SKM-1 (cell line): ENCODE measurements around the gene FBXL16.
"Not testable (repeated sequence)": the region's sequence is repeated elsewhere in the genome, so short reads cannot be mapped to it uniquely, and the experiment has no call there.

Experiments used
- DNase-seq: peaks from one replicate; lab custom pipeline; 2025; ENCODE audit not compliant: unreplicated experiment; lab: John Stamatoyannopoulos, UW

The FBXL16 gene

DNA sequence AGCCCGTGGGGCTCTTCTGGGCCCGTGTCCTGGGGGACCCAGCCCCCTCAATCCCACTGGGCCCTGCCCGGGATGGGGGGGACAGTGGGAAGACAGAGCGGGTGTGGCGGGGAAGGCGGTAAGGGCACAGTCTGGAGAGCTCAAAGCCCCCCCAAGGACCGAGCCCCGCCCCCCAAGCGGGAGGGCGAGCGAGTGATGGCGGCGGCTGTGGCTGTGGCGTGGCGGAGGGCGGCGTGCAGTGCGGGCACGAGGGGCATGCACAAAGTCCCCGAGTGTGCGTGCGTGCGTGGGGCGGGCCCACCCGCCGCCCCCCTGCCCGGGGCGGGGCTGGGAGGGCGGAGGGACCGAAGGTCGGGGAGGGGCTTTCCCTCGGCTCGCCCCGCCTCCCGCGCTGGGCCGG, 11.8 kb downstream of the FBXL16 start:
- DNase-seq = no peak

DNA sequence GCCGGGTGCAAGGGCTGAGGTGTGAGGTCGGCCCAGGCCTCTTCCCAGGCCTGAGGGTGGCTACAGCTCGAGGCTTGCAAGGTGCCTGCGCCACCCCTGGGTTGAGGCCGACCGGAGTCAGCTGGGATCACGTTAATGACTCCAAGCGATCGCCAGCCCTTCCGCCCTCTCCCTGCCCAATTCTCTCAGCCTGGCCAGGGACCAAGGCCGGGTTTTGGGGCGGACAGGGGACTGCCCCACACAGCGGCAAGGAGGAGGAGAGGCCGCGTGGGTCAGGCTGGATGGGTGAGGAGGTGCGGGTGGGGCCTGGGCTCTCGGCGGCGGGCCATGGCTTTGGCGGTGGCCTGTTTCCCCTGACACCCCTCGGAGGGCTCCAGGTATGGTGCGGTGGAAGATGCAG, 12.2 kb downstream of the FBXL16 start:
- no peak for DNase-seq

DNA sequence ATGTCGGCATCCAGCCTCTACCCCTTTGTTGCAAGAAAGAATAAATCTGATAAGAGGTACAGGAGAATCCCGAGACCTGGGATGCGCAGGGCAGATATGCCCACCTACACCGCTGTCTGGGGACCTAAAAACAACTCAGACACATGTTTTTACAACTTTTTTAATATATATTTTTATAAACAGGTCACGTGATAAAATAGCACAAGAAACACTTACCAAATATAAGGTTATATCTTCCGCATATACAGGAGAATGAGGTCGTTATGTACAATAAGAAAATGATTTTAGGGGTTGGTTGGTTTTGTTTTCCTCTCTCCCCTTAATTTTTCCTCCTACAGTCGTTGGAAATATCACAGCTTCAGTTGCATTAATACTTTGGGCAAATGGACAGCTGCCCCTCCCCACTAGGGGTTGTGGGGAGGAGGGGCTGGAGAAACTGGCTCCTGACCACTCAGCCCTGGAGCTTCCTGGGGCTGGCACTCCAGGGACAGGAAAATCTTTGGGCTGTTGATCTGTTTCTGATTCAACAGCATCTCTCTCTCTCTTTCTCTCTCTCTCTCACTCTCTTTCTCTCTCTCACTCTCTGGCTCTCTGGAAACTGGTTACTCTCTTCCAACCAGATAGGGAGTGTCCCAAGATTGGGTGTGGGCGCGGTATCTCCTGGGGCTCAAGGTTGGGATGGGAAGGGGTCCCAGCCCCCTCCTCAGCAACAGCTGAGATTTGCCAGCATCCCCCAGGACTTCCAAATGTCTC, 13.1 kb downstream of the FBXL16 start:
- DNase-seq = no peak

DNA sequence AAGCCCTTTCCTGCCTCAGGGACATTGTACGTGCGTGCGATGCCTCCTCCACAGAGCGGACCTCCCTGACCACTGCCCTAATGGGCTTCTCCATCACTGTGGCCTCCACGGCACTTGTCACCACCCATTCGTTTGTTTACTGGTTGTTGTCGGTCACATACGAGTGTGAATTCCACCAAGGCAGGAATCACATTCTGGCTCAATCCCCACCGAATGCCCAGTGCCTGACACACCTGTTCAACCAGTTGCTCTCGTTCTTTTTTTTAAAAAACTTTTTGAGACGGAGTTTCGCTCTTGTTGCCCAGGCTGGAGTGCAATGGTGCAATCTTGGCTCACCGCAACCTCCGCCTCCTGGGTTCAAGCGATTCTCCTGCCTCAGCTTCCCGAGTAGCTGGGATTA, 14.4 kb downstream of the FBXL16 start:
- DNase-seq = not testable (repeated sequence)

DNA sequence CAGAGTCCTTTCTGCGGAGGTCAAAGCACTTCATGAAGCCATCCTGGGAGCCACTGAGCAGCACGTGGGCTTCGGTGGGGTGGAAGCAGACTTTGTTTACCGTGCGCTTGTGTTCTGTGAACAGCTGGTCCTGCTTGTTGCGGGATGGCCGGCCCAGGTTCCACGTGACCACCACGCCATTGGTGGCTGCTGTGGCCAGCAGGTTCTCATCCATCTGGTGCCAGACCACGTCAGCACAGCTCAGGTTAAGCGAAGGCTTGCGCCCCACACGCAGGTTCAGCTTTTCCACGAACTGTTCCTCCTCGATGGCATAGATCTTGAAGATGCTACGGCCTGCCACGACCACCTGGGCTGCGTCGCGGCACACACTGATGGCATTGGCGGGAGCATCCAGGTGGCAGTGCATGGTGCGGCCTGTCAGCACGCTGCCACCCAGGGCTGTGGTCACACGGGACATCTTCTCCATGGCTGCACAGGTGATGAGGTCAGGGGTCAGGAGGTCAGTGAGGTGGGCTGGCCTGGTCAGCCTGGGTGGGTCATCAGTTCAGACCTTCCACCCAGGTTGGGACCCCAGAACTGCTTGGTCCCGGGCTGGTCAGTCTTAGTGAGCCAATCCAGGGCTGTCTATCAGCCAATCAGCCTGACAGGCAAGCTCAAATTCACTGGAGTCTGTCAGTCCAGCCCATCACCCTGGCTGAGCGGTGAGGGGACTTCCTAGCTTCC, 16.3 kb downstream of the FBXL16 start:
- no peak for DNase-seq

DNA sequence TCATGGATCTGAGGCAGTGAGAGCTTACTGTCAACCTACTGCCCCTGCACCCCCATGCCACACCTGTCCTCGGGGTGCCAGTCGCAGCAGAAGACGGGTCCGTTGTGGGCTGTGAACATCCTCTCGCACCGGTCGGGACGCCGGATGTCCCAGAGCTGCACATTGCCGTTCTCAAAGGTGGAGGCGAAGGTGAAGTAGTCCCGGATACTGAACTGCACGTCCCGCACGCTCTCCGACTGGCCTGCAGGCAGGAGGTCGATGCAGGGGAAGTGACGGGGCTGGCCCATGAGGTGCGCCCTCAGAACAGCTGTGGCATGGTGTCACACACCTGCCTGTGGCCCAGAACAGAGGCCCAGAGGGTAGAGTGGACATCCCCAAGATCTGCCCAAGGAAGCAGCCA, 18.1 kb downstream of the FBXL16 start:
- DNase-seq = no peak

DNA sequence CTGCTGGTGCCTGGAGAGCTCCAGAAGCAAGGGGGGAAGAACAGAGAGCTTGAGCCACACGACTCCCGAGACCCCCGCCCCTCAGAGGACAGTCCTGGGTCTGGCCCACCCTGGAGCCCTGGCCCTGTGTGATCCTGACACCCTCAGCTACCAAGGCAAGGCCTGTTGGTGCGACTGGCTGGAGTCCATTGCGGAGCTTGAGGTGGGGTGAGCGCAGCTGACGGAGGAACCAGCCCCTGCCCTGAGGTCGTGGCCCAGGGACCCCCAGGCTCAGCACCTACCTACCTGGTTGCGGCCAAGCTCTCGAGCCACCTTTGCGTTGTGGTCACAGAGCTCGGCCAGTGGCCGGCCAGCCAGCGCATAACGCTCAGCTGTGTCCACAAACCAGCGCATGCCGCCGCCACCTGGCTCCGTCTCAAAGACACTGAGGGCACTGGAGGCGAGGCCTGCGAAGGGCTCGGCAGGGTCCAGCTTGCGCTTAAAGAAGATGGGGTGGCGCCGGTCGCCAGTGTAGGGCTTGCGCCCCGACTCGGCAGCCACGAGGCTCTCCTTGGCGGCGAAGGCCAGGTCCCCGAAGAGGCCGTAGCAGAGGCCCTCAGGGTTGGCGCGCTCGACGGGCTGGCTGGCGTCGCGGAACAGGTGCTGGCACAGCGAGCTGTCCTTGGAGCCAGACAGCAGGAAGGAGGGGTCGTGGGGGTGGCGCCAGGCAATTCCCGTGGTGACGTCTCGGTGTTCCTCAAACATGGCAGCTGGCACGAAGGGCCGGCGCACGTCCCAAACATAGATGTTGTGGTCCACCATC, 18.9 kb downstream of the FBXL16 start:
- no peak for DNase-seq

DNA sequence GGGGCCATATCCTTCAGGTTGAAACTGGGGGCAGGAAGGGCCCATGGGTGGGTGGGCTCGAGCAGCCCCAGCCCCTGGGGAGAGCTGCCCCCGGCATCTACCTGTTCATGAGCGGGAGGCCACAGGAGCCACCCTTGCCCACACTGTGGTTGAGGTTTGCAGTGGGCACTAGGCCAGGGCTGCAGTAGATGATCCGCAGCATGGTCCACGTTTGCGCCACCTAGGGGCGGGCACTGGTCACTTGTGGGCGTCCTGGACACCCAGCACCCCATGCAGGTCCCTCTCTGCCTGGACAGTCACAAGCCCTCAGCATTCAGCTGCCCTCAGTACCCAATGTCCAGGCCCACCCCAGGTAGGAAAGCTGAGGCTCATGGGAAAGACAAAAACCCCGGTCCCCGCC, 19.6 kb downstream of the FBXL16 start:
- no peak for DNase-seq

DNA sequence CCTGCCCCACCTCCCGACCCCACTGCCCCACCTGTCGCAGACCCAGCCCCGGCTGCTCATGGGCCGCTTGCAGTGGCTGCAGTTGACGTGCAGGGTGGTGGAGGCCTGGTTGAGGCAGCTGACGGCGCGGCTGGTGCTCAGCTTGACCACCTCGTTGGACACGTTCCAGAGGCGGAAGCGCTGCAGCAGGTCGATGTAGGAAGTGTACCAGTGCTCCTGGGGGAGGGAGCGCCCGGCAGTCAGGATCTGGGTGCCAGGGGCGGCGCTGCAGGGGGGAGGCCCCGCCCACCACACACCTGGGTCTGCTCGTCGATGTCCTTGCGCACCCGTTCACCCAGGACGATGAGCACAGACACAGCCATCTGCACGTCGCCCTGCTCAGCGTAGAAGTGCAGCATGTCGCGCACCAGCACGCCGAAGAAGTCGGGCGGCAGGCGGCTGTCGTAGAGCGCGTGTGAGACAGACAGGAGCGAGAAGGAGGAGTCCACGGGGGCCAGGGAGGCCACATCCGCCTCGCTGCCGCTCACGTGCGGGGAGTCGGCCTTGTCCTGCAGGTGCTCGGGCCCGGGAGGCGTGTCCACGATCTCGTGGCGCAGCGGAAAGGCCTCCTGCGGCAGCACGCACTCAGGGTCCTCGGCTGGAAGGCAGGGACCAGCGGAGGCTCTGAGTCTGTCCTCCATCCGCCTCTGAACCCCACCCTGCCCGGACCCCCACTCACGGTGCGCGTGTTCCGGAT, 20.5 kb downstream of the FBXL16 start:
- no peak for DNase-seq

DNA sequence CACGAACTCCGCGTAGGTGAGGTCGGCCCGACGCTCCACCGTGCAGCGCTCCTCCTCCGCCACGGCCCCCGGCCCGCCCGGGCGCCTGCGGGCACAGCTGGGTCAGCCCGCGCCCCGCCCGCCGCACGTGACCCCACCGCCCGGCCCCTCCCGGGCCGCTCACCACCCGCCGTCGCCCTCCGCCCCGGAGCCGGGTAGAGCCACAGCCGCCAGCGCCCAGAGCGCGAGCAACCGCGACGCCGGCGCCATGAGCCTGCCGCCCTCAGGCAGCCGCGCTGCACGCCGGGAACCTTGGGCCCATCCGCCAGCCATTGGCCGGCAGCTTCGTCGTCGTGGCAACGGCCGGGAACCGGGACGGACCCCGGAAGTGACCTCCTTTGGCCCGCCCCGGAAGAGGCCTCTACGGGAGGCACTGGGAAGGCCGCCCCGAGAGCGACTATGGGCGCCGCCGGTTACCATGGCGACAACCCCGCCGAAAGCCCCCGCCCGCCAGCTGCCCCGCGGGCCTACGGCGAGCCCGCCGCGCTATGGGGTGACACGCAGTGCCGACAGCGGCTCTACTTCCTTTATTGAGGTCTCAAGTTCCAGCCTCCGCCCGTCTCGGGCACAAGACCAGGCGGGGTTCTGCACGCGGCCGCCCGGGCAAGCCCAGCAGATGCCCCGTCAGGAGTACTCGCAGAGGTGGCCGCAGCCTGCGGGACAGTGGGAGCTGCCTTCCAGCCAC, 21.4 kb downstream of the FBXL16 start, which contains the start of gene JMJD8:
JMJD8 (minus strand) TSS at position 264 of the 724 bp plus-strand sequence; CDS start at position 249, 15 bp downstream.
- peak; percentile 90 for DNase-seq

DNA sequence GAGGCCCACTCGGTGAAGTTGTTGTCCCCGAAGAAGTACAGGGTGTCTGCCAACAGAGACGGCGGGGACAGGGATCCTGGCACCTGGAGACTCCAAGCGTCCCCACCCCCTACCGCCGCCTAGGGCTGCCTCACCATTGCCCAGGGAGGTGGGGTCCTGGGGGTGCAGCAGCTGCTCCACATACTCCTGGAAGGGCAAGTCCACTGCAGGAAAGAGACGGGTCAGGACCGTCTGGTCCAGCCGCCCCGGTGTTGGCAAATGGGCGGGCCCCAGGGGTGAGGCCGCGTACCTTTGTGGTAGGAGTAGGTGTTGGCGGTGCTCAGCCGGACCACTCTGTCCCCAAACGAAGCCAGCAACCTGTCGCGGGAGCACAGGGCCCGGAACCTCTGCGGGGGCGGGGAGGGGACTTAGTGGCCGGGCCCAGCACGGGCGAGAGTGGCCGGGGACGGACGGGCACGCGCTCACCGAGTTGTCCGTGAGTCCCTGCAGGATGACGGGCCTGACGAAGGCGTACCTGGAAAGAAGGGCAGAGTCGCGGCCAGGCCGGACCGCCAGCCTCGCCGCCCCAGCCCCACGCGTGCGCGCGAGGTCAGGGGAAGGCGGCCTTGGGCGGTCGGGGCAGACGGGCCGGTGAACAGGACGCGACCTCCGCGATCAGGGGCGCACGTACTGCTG, 22.1 kb downstream of the FBXL16 start:
- DNase-seq = no peak

DNA sequence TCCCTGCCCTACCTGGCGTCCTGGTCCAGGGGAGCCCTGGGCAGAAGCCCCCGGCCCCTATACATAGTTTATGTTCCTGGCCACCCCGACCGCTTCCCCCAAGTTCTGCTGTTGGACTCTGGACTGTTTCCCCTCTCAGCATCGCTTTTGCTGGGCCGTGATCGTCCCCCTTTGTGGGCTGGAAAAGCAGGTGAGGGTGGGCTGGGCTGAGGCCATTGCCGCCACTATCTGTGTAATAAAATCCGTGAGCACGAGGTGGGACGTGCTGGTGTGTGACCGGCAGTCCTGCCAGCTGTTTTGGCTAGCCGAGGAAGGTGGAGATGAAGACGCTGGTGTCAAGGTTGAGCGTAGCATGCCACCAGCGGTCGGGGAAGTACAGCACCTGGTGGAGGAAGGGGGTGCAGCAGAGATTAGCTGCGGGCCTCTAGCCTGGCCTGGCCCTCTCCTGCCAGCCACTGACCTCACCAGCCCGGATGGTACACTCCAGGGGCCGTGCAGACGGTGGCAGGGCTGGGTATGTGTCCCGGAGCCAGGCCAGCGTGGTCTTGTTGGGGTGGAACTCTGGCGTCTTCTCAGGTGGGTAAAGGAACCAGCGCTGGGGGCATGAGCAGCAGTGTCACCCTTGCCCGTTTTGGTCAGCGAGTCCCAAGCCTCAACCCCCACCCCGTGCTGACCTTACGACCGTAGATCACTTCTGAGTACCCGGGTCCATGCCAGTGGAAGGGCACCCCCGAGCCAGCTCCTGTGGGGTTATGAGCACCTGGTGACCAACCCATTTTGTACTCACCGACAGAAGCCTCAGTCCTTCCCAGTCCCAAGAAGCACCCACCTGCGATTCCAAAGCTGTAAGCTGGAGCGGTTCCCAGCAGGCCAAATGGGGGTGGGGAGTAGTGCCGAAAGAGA, 22.9 kb downstream of the FBXL16 start:
- no peak for DNase-seq

DNA sequence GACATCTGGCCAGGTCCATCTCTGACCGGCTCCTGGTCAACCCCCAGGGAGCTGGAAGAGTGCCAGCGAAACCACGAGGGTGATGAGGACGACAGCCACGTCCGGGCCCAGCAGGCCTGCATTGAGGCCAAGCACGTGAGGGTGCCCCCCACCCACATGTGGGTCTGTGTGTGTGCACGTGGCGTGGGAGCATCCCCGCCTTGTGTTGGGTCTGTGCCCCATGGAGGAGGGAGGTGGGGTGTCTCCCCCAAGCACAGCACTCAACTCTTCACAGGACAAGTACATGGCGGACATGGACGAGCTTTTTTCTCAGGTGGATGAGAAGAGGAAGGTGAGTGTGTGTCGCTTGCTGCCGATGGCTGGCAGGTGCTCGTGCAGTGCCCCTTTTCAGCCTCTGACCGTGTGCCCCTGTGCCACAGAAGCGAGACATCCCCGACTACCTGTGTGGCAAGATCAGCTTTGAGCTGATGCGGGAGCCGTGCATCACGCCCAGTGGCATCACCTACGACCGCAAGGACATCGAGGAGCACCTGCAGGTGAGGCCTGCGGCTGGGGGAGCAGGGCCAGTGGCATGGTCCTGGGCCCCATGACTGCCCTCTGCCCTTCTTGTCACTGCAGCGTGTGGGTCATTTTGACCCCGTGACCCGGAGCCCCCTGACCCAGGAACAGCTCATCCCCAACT, 23.7 kb downstream of the FBXL16 start:
- no peak for DNase-seq

DNA sequence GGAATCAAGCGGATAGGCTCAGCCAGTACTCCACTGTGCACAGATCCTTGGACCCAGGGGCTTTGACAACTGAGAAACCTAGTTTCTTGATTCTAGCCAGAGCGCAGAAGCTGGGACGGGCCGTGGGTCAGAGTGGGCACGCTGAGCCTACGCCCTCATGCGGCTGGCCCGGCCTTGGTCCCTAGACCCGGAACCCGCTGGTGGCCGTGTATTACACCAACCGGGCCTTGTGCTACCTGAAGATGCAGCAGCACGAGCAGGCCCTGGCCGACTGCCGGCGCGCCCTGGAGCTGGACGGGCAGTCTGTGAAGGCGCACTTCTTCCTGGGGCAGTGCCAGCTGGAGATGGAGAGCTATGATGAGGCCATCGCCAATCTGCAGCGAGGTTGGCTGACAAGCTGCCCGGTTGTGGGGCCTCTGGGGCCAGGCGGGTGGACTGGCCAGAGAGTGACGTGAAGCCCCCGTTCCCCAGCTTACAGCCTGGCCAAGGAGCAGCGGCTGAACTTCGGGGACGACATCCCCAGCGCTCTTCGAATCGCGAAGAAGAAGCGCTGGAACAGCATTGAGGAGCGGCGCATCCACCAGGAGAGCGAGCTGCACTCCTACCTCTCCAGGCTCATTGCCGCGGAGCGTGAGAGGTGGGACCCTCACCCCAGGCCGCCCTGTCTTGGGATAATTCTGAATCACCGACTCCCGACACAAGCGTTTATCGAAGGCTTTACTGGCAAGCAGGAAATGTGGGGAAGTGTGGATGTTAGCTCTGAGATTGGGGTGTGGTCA, 24.4 kb downstream of the FBXL16 start:
- DNase-seq = no peak

DNA sequence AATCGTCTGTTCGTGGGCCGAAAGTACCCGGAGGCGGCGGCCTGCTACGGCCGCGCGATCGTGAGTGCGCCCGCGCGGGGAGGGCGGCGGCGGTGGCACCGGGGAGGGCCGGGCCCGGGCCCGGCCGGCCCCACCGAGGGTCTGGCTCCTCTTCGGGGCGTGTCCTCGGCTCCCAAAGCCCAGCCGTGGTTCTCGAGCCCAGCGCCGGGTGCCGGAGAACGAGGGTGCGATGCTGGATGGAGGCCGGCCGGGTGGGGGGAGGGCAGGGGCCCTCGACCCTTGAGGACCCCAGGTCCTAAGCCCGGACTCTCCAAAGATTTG, 25.0 kb downstream of the FBXL16 start:
- DNase-seq = no peak

DNA sequence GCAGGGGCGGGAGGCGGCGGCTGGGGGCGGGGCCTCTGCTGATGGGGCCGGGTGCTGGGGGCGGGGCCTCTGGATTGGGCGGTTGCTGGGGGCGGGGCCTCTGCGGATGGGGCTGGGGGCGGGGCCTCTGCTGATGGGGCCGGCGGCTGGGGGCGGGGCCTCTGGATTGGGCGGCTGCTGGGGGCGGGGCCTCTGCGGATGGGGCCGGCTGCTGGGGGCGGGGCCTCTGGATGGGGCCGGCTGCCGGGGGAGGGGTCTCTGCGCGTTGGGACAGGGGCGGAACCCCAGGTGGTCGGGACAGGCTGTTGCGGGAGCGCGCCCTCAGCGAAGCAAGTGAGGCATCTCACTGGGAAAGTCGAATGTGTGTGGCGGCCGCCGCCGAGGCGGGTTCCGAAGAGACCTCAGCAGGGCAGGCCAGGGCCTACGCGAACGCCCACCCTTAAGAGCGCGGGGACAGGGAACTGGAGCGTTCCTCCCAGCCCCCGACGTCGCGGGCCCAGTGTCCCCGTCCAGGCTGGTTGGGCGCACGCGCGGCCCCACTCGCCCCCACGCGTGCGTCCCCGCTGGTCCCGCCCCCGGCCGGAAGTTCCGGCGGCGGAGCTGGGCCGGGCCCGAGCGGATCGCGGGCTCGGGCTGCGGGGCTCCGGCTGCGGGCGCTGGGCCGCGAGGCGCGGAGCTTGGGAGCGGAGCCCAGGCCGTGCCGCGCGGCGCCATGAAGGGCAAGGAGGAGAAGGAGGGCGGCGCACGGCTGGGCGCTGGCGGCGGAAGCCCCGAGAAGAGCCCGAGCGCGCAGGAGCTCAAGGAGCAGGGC, 25.6 kb downstream of the FBXL16 start, which contains the start of gene STUB1:
STUB1 (plus strand) TSS at position 597 of the 811 bp plus-strand sequence; CDS start at position 713, 116 bp downstream.
- DNase-seq = peak; percentile 60
